SK-N-SH (cell line): ENCODE measurements around the gene ZCCHC7. TPM values are rescaled to one million over a fixed set of nuclear protein-coding genes. Genes with fewer than 3 reads are reported as not detected.

Experiments used
- CTCF ChIA-PET: fragments of 300-600, 350-600 bp; formaldehyde crosslinking; extraction: SDS; loops from one replicate; lab custom pipeline; 2021; lab: Yijun Ruan, JAX
- POLR2A ChIA-PET: fragments of 350-600 bp; sonication (Branson Sonifier 250); formaldehyde crosslinking; extraction: SDS; loops from one replicate; lab custom pipeline; 2020; ENCODE audit warnings: antibody characterized with exemption, inconsistent platforms; lab: Yijun Ruan, JAX
- DNase-seq: peaks from one replicate; pipeline ENCODE4 v3.0.0; 2012
- H2AFZ ChIP-seq: fragments of 200-600 bp; sonication (generic); 2 replicates; pipeline ENCODE4 v1.8.1; 2016; ENCODE audit warnings: antibody characterized with exemption, mild to moderate bottlenecking, low read depth
- H3F3A ChIP-seq: fragments of 200-600 bp; sonication (generic); replicated peaks from 2 replicates; pipeline ENCODE3; 2016; ENCODE audit warnings: antibody characterized with exemption, mild to moderate bottlenecking; ENCODE audit not compliant: insufficient read depth
- H3K27ac ChIP-seq, 2 experiments: fragments of 200-500 bp in 1 of 2; fragments of 200-600 bp in 1 of 2; sonication (Bioruptor generic) in 1 of 2; sonication (generic), shearing (Covaris generic) in 1 of 2; 2 replicates each; pipeline versions ENCODE4 v1.5.1 to v1.6.1; 2014 to 2016; ENCODE audit warnings: low read depth in 2 of 2, inconsistent platforms in 1 of 2, low read length in 1 of 2, mild to moderate bottlenecking in 1 of 2, mixed read lengths in 1 of 2
- H3K27me3 ChIP-seq: fragments of 200-600 bp; sonication (generic), shearing (Covaris generic); 2 replicates; pipeline ENCODE4 v1.6.1; 2016; ENCODE audit warnings: mixed run types; ENCODE audit not compliant: insufficient read depth
- H3K36me3 ChIP-seq, 2 experiments: fragments of 200-500 bp in 1 of 2; fragments of 200-600 bp in 1 of 2; sonication (Bioruptor generic) in 1 of 2; sonication (generic) in 1 of 2; replicated peaks in 1 of 2; 2 replicates each; pipeline versions ENCODE3 to v1.5.1; 2014 to 2016; ENCODE audit warnings: low read length in 1 of 2, mild to moderate bottlenecking in 1 of 2; ENCODE audit not compliant: insufficient read depth in 2 of 2, control insufficient read depth in 1 of 2
- H3K4me1 ChIP-seq, 2 experiments: fragments of 200-500 bp in 1 of 2; fragments of 200-600 bp in 1 of 2; sonication (Bioruptor generic) in 1 of 2; sonication (generic), shearing (Covaris generic) in 1 of 2; 2 replicates each; pipeline versions ENCODE4 v1.5.1 to v1.6.1; 2014 to 2016; ENCODE audit warnings: low read depth in 1 of 2, low read length in 1 of 2, mixed run types in 1 of 2; ENCODE audit not compliant: insufficient read depth in 2 of 2, control insufficient read depth in 1 of 2
- H3K4me2 ChIP-seq: fragments of 200-600 bp; sonication (generic), shearing (Covaris generic); 2 replicates; pipeline ENCODE4 v1.6.1; 2017; ENCODE audit warnings: mixed run types
- H3K4me3 ChIP-seq, 2 experiments: fragments of 200-500 bp in 1 of 2; fragments of 200-600 bp in 1 of 2; sonication (Bioruptor generic) in 1 of 2; sonication (generic), shearing (Covaris generic) in 1 of 2; 2 replicates each; pipeline versions ENCODE4 v1.5.1 to v1.8.1; 2014 to 2016; ENCODE audit warnings: low read depth in 2 of 2, inconsistent platforms in 1 of 2, low read length in 1 of 2, mild to moderate bottlenecking in 1 of 2, mixed read lengths in 1 of 2, moderate library complexity in 1 of 2
- H3K79me2 ChIP-seq: fragments of 200-600 bp; sonication (generic); 2 replicates; pipeline ENCODE4 v1.8.1; 2017; ENCODE audit warnings: mild to moderate bottlenecking; ENCODE audit not compliant: insufficient read depth
- H3K9ac ChIP-seq: fragments of 200-600 bp; sonication (generic); 2 replicates; pipeline ENCODE4 v1.6.1; 2017; ENCODE audit warnings: mixed run types
- H3K9me2 ChIP-seq: fragments of 200-600 bp; sonication (generic); 2 replicates; pipeline ENCODE4 v1.6.1; 2017; ENCODE audit warnings: mixed run types
- H3K9me3 ChIP-seq: fragments of 200-600 bp; sonication (generic); 2 replicates; pipeline ENCODE4 v1.6.1; 2017; ENCODE audit warnings: mixed run types, mild to moderate bottlenecking, moderate library complexity
- H4K20me1 ChIP-seq: fragments of 200-600 bp; sonication (generic); 2 replicates; pipeline ENCODE4 v1.6.1; 2017; ENCODE audit warnings: mild to moderate bottlenecking, mixed run types; ENCODE audit not compliant: insufficient read depth
- EP300 ChIP-seq, 2 experiments: IDR thresholded peaks; 2 replicates each; pipeline versions ENCODE4 v1.4.0 to v1.6.1; 2012; ENCODE audit warnings: borderline replicate concordance in 1 of 2, low read depth in 1 of 2, low read length in 1 of 2
- EZH2phosphoT487 ChIP-seq: fragments of 200-600 bp; sonication (generic); IDR thresholded peaks from 2 replicates; pipeline ENCODE4 v1.6.1; 2017; ENCODE audit warnings: low read depth, mixed run types, mild to moderate bottlenecking, antibody characterized with exemption, moderate library complexity, borderline replicate concordance
- FOSL2 ChIP-seq: IDR thresholded peaks from 2 replicates; pipeline ENCODE4 v1.4.0; 2012; ENCODE audit warnings: low read depth, mild to moderate bottlenecking, moderate library complexity, borderline replicate concordance
- FOXJ3 ChIP-seq: sonication (generic); formaldehyde crosslinking; IDR thresholded peaks from 2 replicates; pipeline ENCODE4 v1.5.1; 2020; ENCODE audit warnings: mild to moderate bottlenecking, missing genetic modification reagents
- FOXM1 ChIP-seq: IDR thresholded peaks from 2 replicates; pipeline ENCODE4 v1.4.0; 2012; ENCODE audit warnings: low read depth, mild to moderate bottlenecking
- JUND ChIP-seq: IDR thresholded peaks from 2 replicates; pipeline ENCODE4 v1.4.0; 2012
- MEF2A ChIP-seq: IDR thresholded peaks from 2 replicates; pipeline ENCODE4 v1.4.0; 2012; ENCODE audit warnings: low read depth, borderline replicate concordance
- MXI1 ChIP-seq: IDR thresholded peaks from 2 replicates; pipeline ENCODE4 v1.6.1; 2012; ENCODE audit warnings: mild to moderate bottlenecking, low read depth, low read length, improper control_type of control experiment
- NFIC ChIP-seq: IDR thresholded peaks from 2 replicates; pipeline ENCODE4 v1.4.0; 2012; ENCODE audit warnings: borderline replicate concordance
- NRF1 ChIP-seq: IDR thresholded peaks from 2 replicates; pipeline ENCODE4 v1.6.1; 2012; ENCODE audit warnings: low read depth, mild to moderate bottlenecking, low read length
- RAD21 ChIP-seq: IDR thresholded peaks from 2 replicates; pipeline ENCODE4 v1.6.1; 2012; ENCODE audit warnings: mild to moderate bottlenecking, low read length
- SIN3A ChIP-seq: IDR thresholded peaks from 2 replicates; pipeline ENCODE4 v1.6.1; 2012; ENCODE audit warnings: low read depth, mild to moderate bottlenecking, low read length, moderate library complexity, borderline replicate concordance
- TAF1 ChIP-seq: IDR thresholded peaks from 2 replicates; pipeline ENCODE4 v1.6.1; 2012; ENCODE audit warnings: low read depth, mild to moderate bottlenecking, low read length, moderate library complexity, borderline replicate concordance
- YY1 ChIP-seq: IDR thresholded peaks from 2 replicates; pipeline ENCODE4 v1.4.0; 2012; ENCODE audit warnings: low read depth, mild to moderate bottlenecking
- WGBS: methylation state at CpG from one replicate; pipeline ENCODE4 v1.1.6; 2017; ENCODE audit warnings: low lambda C conversion rate; 5-methylcytosine and 5-hydroxymethylcytosine counted together
- polyA plus RNA-seq, 3 experiments: library from polyadenylated mRNA; depleted of rRNA; stranded (reverse); fragments of >200 nt; gene quantifications; 2 replicates each; pipeline ENCODE4 v1.2.3, GENCODE V29; 2012
- TF ChIP-seq, protein P1 (sequence below): IDR thresholded peaks from 2 replicates; pipeline ENCODE4; 2012
- TF ChIP-seq, protein P2 (sequence below): IDR thresholded peaks from 2 replicates; pipeline ENCODE4 v1.6.1; 2012; ENCODE audit warnings: mild to moderate bottlenecking, low read depth, low read length, moderate library complexity
- TF ChIP-seq, protein P3 (sequence below): fragments of 150-350 bp; IDR thresholded peaks from 2 replicates; pipeline ENCODE4 v1.6.1; 2016; ENCODE audit warnings: mild to moderate bottlenecking, low read depth, low read length

The ZCCHC7 gene
- polyA plus RNA-seq, 1 of the 3 experiments (the other 2 are of a cell fraction) = 12.6 TPM

DNA sequence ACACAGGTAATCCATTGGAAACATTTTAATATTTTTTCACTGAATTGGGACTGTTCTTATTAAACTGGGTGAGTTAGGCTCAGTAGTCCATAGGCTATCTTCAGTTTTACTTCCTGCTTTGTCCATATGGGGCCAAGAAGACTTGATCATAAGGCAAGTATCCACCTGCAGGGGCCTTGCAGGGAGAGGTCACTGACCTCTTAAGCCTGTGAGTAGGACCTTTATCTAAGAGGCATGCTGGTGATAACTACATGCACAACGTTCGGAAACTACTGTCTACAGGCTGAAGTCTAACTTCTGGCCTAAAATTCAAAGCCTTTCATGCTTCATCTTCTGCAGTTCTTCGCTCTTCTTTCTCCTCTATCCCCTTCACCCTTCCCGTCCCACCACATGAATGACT is 242.1 kb downstream of the ZCCHC7 start:
- H3K9ac ChIP-seq = no peak overlapping the region
- no peaks in the 10 kb centered on the region for H3K79me2 ChIP-seq
- H3K4me1 ChIP-seq = no peaks in the 10 kb centered on the region
- H3K4me2 ChIP-seq = no peak overlapping the region
- no peak overlapping the region for H2AFZ ChIP-seq
- H3K4me3 ChIP-seq = no peak overlapping the region
- H3K27ac ChIP-seq = no peak overlapping the region
- TF ChIP-seq, protein P1, sequence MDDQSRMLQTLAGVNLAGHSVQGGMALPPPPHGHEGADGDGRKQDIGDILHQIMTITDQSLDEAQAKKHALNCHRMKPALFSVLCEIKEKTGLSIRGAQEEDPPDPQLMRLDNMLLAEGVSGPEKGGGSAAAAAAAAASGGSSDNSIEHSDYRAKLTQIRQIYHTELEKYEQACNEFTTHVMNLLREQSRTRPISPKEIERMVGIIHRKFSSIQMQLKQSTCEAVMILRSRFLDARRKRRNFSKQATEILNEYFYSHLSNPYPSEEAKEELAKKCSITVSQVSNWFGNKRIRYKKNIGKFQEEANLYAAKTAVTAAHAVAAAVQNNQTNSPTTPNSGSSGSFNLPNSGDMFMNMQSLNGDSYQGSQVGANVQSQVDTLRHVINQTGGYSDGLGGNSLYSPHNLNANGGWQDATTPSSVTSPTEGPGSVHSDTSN = no peak
- TF ChIP-seq MXI1 (no peak), YY1 (no peak), FOXM1 (no peak)
- no peak for DNase-seq
- POLR2A ChIA-PET = no interaction called here
- no peaks in the 10 kb centered on the region for H3K9me3 ChIP-seq
- no peaks in the 10 kb centered on the region for H4K20me1 ChIP-seq
- no peaks in the 10 kb centered on the region for H3K27me3 ChIP-seq
- peaks cover 8 to 12% of the 10 kb centered on the region in 2 experiments for H3K36me3 ChIP-seq
- WGBS = 92% methylated on average over 4 of the region's 4 CpGs
- H3K9me2 ChIP-seq = no peaks in the 10 kb centered on the region
- CTCF ChIA-PET = no interaction called here
- no peaks in the 10 kb centered on the region for H3F3A ChIP-seq

DNA sequence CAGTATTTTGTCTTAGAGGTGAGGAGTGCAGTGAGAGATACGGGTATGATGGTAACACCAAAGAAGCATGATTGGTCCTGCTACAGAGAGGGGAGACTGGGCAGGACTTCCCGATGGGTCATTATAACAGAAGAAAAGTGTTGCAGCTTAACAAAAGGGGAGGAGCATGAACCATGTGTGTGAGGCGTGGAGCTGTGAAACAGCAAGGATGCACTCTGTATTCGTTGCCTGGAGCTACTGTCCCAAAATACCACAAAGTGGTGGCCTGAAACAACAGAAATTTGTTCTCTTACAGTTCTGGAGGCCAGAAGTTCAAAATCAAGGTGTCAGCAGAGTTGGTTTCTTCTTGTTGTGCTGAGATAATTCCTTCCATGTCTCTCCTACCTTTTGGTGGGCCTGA is 242.8 kb downstream of the ZCCHC7 start:
- no peak overlapping the region for H3K4me2 ChIP-seq
- no peak for TF ChIP-seq RAD21
- no peak for DNase-seq
- no peaks in the 10 kb centered on the region for H3K27me3 ChIP-seq
- H3K27ac ChIP-seq = no peak overlapping the region
- H3K79me2 ChIP-seq = no peaks in the 10 kb centered on the region
- ChIA-PET POLR2A (no interaction called here), CTCF (no interaction called here)
- H3F3A ChIP-seq = no peaks in the 10 kb centered on the region
- H3K9me3 ChIP-seq = no peaks in the 10 kb centered on the region
- H4K20me1 ChIP-seq = no peaks in the 10 kb centered on the region
- peaks cover 6 to 8% of the 10 kb centered on the region in 2 experiments for H3K36me3 ChIP-seq
- H3K4me3 ChIP-seq = no peak overlapping the region
- no peaks in the 10 kb centered on the region for H3K4me1 ChIP-seq
- H3K9ac ChIP-seq = no peak overlapping the region
- H3K9me2 ChIP-seq = no peaks in the 10 kb centered on the region
- no peak overlapping the region for H2AFZ ChIP-seq
- WGBS = 95% methylated on average over 4 of the region's 4 CpGs

DNA sequence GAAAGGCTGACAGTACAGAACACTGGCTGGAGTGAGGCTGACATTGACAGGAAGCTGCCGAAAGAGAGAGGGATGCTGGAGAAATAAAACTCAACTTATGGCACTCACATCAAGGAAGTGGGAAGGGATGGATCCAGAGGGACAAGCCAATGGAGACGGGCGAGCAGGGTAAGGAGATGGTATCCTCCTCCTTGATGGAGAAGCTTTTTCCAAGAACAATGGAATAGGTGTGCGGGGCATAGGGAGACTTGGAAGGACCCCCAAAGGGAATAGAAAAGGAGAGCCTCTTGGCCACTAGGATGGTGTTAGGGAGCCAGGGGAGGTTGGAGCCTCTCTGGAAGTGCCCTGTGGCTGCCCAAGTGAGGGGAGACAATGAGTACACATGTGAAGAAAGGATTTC is 243.8 kb downstream of the ZCCHC7 start:
- DNase-seq = no peak
- peaks cover 0 to 6% of the 10 kb centered on the region in 2 experiments for H3K36me3 ChIP-seq
- no peaks in the 10 kb centered on the region for H3K27me3 ChIP-seq
- POLR2A ChIA-PET = no interaction called here
- no peak for TF ChIP-seq MEF2A
- TF ChIP-seq EP300 (IDR thresholded peaks at IDR 0.05; ENCODE audit: borderline replicate concordance in 1 of 2, low read depth in 1 of 2, low read length in 1 of 2) = no peak
- no peak for TF ChIP-seq JUND
- TF ChIP-seq MXI1 = no peak
- no peak for TF ChIP-seq FOXJ3 (CRISPR knock-in tag)
- TF ChIP-seq, protein P2, sequence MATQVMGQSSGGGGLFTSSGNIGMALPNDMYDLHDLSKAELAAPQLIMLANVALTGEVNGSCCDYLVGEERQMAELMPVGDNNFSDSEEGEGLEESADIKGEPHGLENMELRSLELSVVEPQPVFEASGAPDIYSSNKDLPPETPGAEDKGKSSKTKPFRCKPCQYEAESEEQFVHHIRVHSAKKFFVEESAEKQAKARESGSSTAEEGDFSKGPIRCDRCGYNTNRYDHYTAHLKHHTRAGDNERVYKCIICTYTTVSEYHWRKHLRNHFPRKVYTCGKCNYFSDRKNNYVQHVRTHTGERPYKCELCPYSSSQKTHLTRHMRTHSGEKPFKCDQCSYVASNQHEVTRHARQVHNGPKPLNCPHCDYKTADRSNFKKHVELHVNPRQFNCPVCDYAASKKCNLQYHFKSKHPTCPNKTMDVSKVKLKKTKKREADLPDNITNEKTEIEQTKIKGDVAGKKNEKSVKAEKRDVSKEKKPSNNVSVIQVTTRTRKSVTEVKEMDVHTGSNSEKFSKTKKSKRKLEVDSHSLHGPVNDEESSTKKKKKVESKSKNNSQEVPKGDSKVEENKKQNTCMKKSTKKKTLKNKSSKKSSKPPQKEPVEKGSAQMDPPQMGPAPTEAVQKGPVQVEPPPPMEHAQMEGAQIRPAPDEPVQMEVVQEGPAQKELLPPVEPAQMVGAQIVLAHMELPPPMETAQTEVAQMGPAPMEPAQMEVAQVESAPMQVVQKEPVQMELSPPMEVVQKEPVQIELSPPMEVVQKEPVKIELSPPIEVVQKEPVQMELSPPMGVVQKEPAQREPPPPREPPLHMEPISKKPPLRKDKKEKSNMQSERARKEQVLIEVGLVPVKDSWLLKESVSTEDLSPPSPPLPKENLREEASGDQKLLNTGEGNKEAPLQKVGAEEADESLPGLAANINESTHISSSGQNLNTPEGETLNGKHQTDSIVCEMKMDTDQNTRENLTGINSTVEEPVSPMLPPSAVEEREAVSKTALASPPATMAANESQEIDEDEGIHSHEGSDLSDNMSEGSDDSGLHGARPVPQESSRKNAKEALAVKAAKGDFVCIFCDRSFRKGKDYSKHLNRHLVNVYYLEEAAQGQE = no peak
- no peak for TF ChIP-seq SIN3A
- no peak for TF ChIP-seq TAF1
- TF ChIP-seq NFIC = no peak
- TF ChIP-seq NRF1 = no peak
- TF ChIP-seq EZH2phosphoT487 = no peak
- TF ChIP-seq, protein P3, sequence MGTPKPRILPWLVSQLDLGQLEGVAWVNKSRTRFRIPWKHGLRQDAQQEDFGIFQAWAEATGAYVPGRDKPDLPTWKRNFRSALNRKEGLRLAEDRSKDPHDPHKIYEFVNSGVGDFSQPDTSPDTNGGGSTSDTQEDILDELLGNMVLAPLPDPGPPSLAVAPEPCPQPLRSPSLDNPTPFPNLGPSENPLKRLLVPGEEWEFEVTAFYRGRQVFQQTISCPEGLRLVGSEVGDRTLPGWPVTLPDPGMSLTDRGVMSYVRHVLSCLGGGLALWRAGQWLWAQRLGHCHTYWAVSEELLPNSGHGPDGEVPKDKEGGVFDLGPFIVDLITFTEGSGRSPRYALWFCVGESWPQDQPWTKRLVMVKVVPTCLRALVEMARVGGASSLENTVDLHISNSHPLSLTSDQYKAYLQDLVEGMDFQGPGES = no peak
- no peak for TF ChIP-seq FOSL2
- H3K79me2 ChIP-seq = no peaks in the 10 kb centered on the region
- H3K9me3 ChIP-seq = no peaks in the 10 kb centered on the region
- H3K27ac ChIP-seq = no peak overlapping the region
- no peaks in the 10 kb centered on the region for H3K4me1 ChIP-seq
- no peak overlapping the region for H2AFZ ChIP-seq
- no peak overlapping the region for H3K9ac ChIP-seq
- CTCF ChIA-PET = interaction anchor here (1.0 to 1.9 kb wide), 3 partner anchors 11 to 491 kb away, joined by 3 to 6 read pairs (median 4); no protein-coding TSS in a partner anchor
- H3K4me3 ChIP-seq = no peak overlapping the region
- no peaks in the 10 kb centered on the region for H3F3A ChIP-seq
- WGBS = 100% methylated on average over 4 of the region's 4 CpGs
- H3K9me2 ChIP-seq = no peaks in the 10 kb centered on the region
- H3K4me2 ChIP-seq = no peak overlapping the region
- H4K20me1 ChIP-seq = no peaks in the 10 kb centered on the region
